Stimulated activated CD8-positive, alpha-beta memory T cell treated with anti-CD3 and anti-CD28 coated beads, Interleukin-15, amount 100 ng/mL, for 4 hours (primary cell): ENCODE data around the gene RNF31.

ENCODE experiments used
- DNase-seq, 2 donors: peaks; one replicate each; pipeline ENCODE4 v3.0.0-alpha.2; 2020; ENCODE audit warnings: low read depth in 2 of 2

Gene RNF31

GRCh38 chr14:24159777-24160498 is 12.6 kb downstream of the RNF31 start:
- DNase-seq = no peak

GRCh38 chr14:24160499-24160849 is 13.2 kb downstream of the RNF31 start:
- no peak for DNase-seq

- DNase-seq = peak; percentile 90 to 92
Observed at GRCh38 chr14:24160850-24161804, 13.8 kb downstream of the RNF31 start, which contains the start of gene IRF9. IRF9 (plus strand) TSS chr14:24161265; CDS start chr14:24162145, 880 bp downstream.

- DNase-seq = no peak
Observed at GRCh38 chr14:24162093-24162492, 14.8 kb downstream of the RNF31 start.

- DNase-seq = no peak
Observed at GRCh38 chr14:24164518-24164991, 17.3 kb downstream of the RNF31 start.

- DNase-seq = no peak
Observed at GRCh38 chr14:24165785-24166184, 18.5 kb downstream of the RNF31 start.

GRCh38 chr14:24167469-24168114 is 20.3 kb downstream of the RNF31 start:
- no peak for DNase-seq

- peak; percentile 41 to 43 for DNase-seq
Observed at GRCh38 chr14:24171422-24172260, 24.3 kb downstream of the RNF31 start, which contains the start of gene REC8. REC8 (plus strand) TSS chr14:24172080; CDS start chr14:24172553, 473 bp downstream.

- no peak for DNase-seq
Observed at GRCh38 chr14:24172261-24172860, 25.1 kb downstream of the RNF31 start.

GRCh38 chr14:24172871-24173281 is 25.6 kb downstream of the RNF31 start:
- no peak for DNase-seq

GRCh38 chr14:24176599-24176998 is 29.3 kb downstream of the RNF31 start:
- no peak for DNase-seq

GRCh38 chr14:24177041-24177825 is 29.9 kb downstream of the RNF31 start:
- no peak for DNase-seq

- DNase-seq = no peak
Observed at GRCh38 chr14:24177891-24178290, 30.6 kb downstream of the RNF31 start.

- DNase-seq = no peak
Observed at GRCh38 chr14:24178399-24179178, 31.3 kb downstream of the RNF31 start.

- no peak for DNase-seq
Observed at GRCh38 chr14:24179294-24179960, 32.1 kb downstream of the RNF31 start.

GRCh38 chr14:24179961-24180796 is 32.9 kb downstream of the RNF31 start:
- DNase-seq = no peak

- DNase-seq = no peak
Observed at GRCh38 chr14:24181371-24182077, 34.2 kb downstream of the RNF31 start.
